ENCODE results near the gene ZMYND11. TPM values are rescaled to one million over a fixed set of nuclear protein-coding genes. Genes with fewer than 3 reads are reported as not detected.

Gene ZMYND11
- polyA plus RNA-seq, 1 donor (not counting 4 experiments of a cell fraction or from before 2014, with no cell fraction given) = 36.1 TPM

DNA sequence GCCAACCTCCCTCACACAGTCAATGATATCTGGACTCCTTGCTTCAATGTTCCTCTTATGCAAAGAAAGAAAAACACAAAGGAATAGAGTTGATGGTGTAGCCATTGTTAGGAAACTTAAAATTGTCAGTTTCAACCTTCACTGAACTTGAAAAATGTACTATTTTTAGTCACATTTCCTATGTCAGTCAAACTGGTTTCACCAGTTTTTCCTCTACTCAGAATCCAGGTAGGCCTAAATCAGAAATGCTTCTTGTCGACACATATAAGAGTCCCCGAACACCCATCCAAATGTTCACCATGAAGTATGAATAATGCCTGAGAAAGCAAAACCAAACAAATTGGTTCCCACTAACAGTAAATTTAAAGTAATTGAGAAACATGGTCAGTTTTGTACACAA is 42.4 kb upstream of the ZMYND11 start:
- TF ChIP-seq, protein P1, sequence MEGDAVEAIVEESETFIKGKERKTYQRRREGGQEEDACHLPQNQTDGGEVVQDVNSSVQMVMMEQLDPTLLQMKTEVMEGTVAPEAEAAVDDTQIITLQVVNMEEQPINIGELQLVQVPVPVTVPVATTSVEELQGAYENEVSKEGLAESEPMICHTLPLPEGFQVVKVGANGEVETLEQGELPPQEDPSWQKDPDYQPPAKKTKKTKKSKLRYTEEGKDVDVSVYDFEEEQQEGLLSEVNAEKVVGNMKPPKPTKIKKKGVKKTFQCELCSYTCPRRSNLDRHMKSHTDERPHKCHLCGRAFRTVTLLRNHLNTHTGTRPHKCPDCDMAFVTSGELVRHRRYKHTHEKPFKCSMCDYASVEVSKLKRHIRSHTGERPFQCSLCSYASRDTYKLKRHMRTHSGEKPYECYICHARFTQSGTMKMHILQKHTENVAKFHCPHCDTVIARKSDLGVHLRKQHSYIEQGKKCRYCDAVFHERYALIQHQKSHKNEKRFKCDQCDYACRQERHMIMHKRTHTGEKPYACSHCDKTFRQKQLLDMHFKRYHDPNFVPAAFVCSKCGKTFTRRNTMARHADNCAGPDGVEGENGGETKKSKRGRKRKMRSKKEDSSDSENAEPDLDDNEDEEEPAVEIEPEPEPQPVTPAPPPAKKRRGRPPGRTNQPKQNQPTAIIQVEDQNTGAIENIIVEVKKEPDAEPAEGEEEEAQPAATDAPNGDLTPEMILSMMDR (optimal IDR thresholded peaks at IDR 0.05 in 1 of 3, IDR thresholded peaks at IDR 0.05 in 1 of 3, conservative IDR thresholded peaks at IDR 0.05 in 1 of 3; ENCODE audit: extremely low read depth in 1 of 3, insufficient read depth in 2 of 3, low read length in 3 of 3) = no peak
- no peak for TF ChIP-seq EZH2 (IDR thresholded peaks at IDR 0.05; ENCODE audit: low read length)
- peak overlapping the region; percentile 27 for H3K4me2 ChIP-seq (ENCODE audit: control insufficient read depth, extremely low read depth, insufficient read depth, low read depth, low read length)
- no peak overlapping the region for H3K27ac ChIP-seq (ENCODE audit: control insufficient read depth, insufficient read depth, low read length)
- no peak overlapping the region for H3K9ac ChIP-seq (ENCODE audit: control insufficient read depth, extremely low read depth, insufficient read depth, low read length)
- peaks cover 4% of the 10 kb centered on the region for H3K9me3 ChIP-seq (ENCODE audit: control insufficient read depth, low read depth, low read length)
- H3K27me3 ChIP-seq (ENCODE audit: control insufficient read depth, extremely low read depth, insufficient read depth, low read length) = no peaks in the 10 kb centered on the region
- no peaks in the 10 kb centered on the region for H3K79me2 ChIP-seq (ENCODE audit: control insufficient read depth, insufficient read depth, low read length)
- H3K9me1 ChIP-seq (ENCODE audit: control insufficient read depth, extremely low read depth, insufficient read depth, low read length) = no peaks in the 10 kb centered on the region
- H3K36me3 ChIP-seq (ENCODE audit: control insufficient read depth in 2 of 2, extremely low read depth in 1 of 2, insufficient read depth in 2 of 2, low read length in 2 of 2) = no peaks in the 10 kb centered on the region
- FAIRE-seq = no peak
- peak; percentile 5 for DNase-seq (ENCODE audit: low read depth, low spot score)
- dilution Hi-C loops (cut with MboI; ENCODE audit: extremely low pct_ligation_motif_present, low sequenced_read_pairs) = no loop called here
- no peak overlapping the region for H3K4me3 ChIP-seq (ENCODE audit: control insufficient read depth in 2 of 3, extremely low read depth in 1 of 3, insufficient read depth in 2 of 3, low read depth in 1 of 3, low read length in 3 of 3)
- H4K20me1 ChIP-seq (ENCODE audit: control insufficient read depth, extremely low read depth, insufficient read depth, low read length) = no peaks in the 10 kb centered on the region
- H3K4me1 ChIP-seq (ENCODE audit: control insufficient read depth, extremely low read depth, insufficient read depth, low read length) = peaks cover 9% of the 10 kb centered on the region
- no peak overlapping the region for H2AFZ ChIP-seq (ENCODE audit: control insufficient read depth, low read length)

DNA sequence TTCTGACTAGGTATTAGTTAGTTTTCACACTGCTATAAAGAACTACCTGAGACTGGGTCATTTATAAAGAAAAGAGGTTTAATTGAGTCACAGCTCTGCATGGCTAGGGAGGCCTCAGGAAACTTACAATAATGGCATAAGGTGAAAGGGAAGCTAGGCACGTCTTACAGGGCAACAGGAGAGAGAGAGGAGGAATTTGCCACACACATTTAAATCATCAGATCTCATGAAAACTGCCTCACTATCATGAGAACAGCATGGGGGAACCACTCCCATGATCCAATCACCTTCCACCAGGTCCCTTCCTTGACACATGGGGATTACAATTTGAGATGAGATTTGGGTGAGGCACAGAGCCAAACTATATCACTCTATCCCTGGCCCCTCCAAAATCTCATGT is 40.6 kb upstream of the ZMYND11 start:
- H3K9ac ChIP-seq (ENCODE audit: control insufficient read depth, extremely low read depth, insufficient read depth, low read length) = no peak overlapping the region
- H3K27ac ChIP-seq (ENCODE audit: control insufficient read depth, insufficient read depth, low read length) = no peak overlapping the region
- no peaks in the 10 kb centered on the region for H3K9me1 ChIP-seq (ENCODE audit: control insufficient read depth, extremely low read depth, insufficient read depth, low read length)
- no peaks in the 10 kb centered on the region for H3K36me3 ChIP-seq (ENCODE audit: control insufficient read depth in 2 of 2, extremely low read depth in 1 of 2, insufficient read depth in 2 of 2, low read length in 2 of 2)
- no peak for FAIRE-seq
- no peak overlapping the region for H3K4me3 ChIP-seq (ENCODE audit: control insufficient read depth in 2 of 3, extremely low read depth in 1 of 3, insufficient read depth in 2 of 3, low read depth in 1 of 3, low read length in 3 of 3)
- no peak for DNase-seq (ENCODE audit: low read depth, low spot score)
- H3K4me1 ChIP-seq (ENCODE audit: control insufficient read depth, extremely low read depth, insufficient read depth, low read length) = peaks cover 9% of the 10 kb centered on the region
- TF ChIP-seq EZH2 (IDR thresholded peaks at IDR 0.05; ENCODE audit: low read length) = no peak
- TF ChIP-seq, protein P1 (optimal IDR thresholded peaks at IDR 0.05 in 1 of 3, IDR thresholded peaks at IDR 0.05 in 1 of 3, conservative IDR thresholded peaks at IDR 0.05 in 1 of 3; ENCODE audit: extremely low read depth in 1 of 3, insufficient read depth in 2 of 3, low read length in 3 of 3) = no peak
- dilution Hi-C loops (cut with MboI; ENCODE audit: extremely low pct_ligation_motif_present, low sequenced_read_pairs) = no loop called here
- no peaks in the 10 kb centered on the region for H3K79me2 ChIP-seq (ENCODE audit: control insufficient read depth, insufficient read depth, low read length)
- no peaks in the 10 kb centered on the region for H3K27me3 ChIP-seq (ENCODE audit: control insufficient read depth, extremely low read depth, insufficient read depth, low read length)
- no peak overlapping the region for H2AFZ ChIP-seq (ENCODE audit: control insufficient read depth, low read length)
- H4K20me1 ChIP-seq (ENCODE audit: control insufficient read depth, extremely low read depth, insufficient read depth, low read length) = no peaks in the 10 kb centered on the region
- H3K9me3 ChIP-seq (ENCODE audit: control insufficient read depth, low read depth, low read length) = peaks cover 4% of the 10 kb centered on the region
- H3K4me2 ChIP-seq (ENCODE audit: control insufficient read depth, extremely low read depth, insufficient read depth, low read depth, low read length) = no peak overlapping the region

All from keratinocyte (primary cell).